Activated gamma-delta T cell (primary cell): ENCODE measurements around the gene CAMKMT.

Source experiments
- DNase-seq: peaks from one replicate; lab custom pipeline; 2025; lab: John Stamatoyannopoulos, UW
- total RNA-seq, 2 donors: gene quantifications; one replicate each; lab custom pipeline; 2026; lab: John Stamatoyannopoulos, UW

Gene CAMKMT
- 8.9 to 11.0 reads per million in 2 donors for total RNA-seq

- peak; percentile 90 for DNase-seq
These were observed at the start of gene CAMKMT, which contains the start of gene PREPL for GRCh38 chr2:44361330-44362206. Gene CAMKMT (plus strand): TSS chr2:44361947. Gene PREPL (minus strand): TSS chr2:44361494. CDS start chr2:44346342, 15,152 bp downstream.

- DNase-seq, result no peak
These were observed 47.4 kb upstream of the CAMKMT start for GRCh38 chr2:44314362-44314761.

GRCh38 chr2:44315945-44316344, 45.8 kb upstream of the CAMKMT start:
- no peak for DNase-seq

- DNase-seq, result no peak
These were observed 40.9 kb upstream of the CAMKMT start for GRCh38 chr2:44320832-44321231.

- no peak for DNase-seq
These were observed 40.4 kb upstream of the CAMKMT start for GRCh38 chr2:44321360-44321759.

GRCh38 chr2:44324971-44325426, 36.7 kb upstream of the CAMKMT start:
- DNase-seq, result no peak

GRCh38 chr2:44325897-44326296, 35.9 kb upstream of the CAMKMT start:
- DNase-seq, result no peak

- DNase-seq, result no peak
These were observed 35.0 kb upstream of the CAMKMT start for GRCh38 chr2:44326548-44327264.

GRCh38 chr2:44328750-44329149, 33.0 kb upstream of the CAMKMT start:
- no peak for DNase-seq

- no peak for DNase-seq
These were observed 32.4 kb upstream of the CAMKMT start for GRCh38 chr2:44329343-44329742.

GRCh38 chr2:44330801-44331200, 30.9 kb upstream of the CAMKMT start:
- no peak for DNase-seq

- no peak for DNase-seq
These were observed 27.8 kb upstream of the CAMKMT start for GRCh38 chr2:44333994-44334393.

- DNase-seq, result no peak
These were observed 25.8 kb upstream of the CAMKMT start for GRCh38 chr2:44335806-44336538.

- no peak for DNase-seq
These were observed 18.9 kb upstream of the CAMKMT start for GRCh38 chr2:44342854-44343253.

GRCh38 chr2:44347526-44347925, 14.2 kb upstream of the CAMKMT start:
- DNase-seq, result no peak

GRCh38 chr2:44348400-44348799, 13.3 kb upstream of the CAMKMT start:
- no peak for DNase-seq

GRCh38 chr2:44349506-44349905, 12.2 kb upstream of the CAMKMT start:
- DNase-seq, result no peak

GRCh38 chr2:44351088-44351487, 10.7 kb upstream of the CAMKMT start:
- DNase-seq, result no peak

- no peak for DNase-seq
These were observed 10.1 kb upstream of the CAMKMT start for GRCh38 chr2:44351676-44352075.

- DNase-seq, result no peak
These were observed 9.2 kb upstream of the CAMKMT start for GRCh38 chr2:44352510-44352909.

- no peak for DNase-seq
These were observed 7.0 kb upstream of the CAMKMT start for GRCh38 chr2:44354761-44355160.

- no peak for DNase-seq
These were observed 3.2 kb upstream of the CAMKMT start for GRCh38 chr2:44358503-44358902.
